ENCODE data around the gene TRAPPC3. TPM values are rescaled to one million over a fixed set of nuclear protein-coding genes. Genes with fewer than 3 reads are reported as not detected.

Gene TRAPPC3
- total and polyA plus RNA-seq, 2 experiments from 2014 or later: 99.6 to 125 TPM

- Histone ChIP-seq H3K4me3 (no peak overlapping the region), H3K36me3 (peaks cover 65% of the 10 kb centered on the region), H3K9me3 (ENCODE audit: low read depth) (no peaks in the 10 kb centered on the region), H3K27ac (peak overlapping the region; percentile 93), H3K4me1 (ENCODE audit: low read depth) (peaks cover 31% of the 10 kb centered on the region), H3K27me3 (no peaks in the 10 kb centered on the region)
- DNase-seq (ENCODE audit: low read depth in 1 of 2, low spot score in 1 of 2): peak; percentile 62 to 95
- TF ChIP-seq CTCF (IDR thresholded peaks at IDR 0.05; ENCODE audit: low read depth, low read length): no peak
These were observed 26.1 kb upstream of the TRAPPC3 start for GRCh38 chr1:36175137-36176095.

- no peaks in the 10 kb centered on the region for H3K9me3 ChIP-seq (ENCODE audit: low read depth)
- H3K27me3 ChIP-seq: no peaks in the 10 kb centered on the region
- no peak for DNase-seq (ENCODE audit: low read depth in 1 of 2, low spot score in 1 of 2)
- peaks cover 58% of the 10 kb centered on the region for H3K36me3 ChIP-seq
- TF ChIP-seq CTCF (IDR thresholded peaks at IDR 0.05; ENCODE audit: low read depth, low read length): no peak
- H3K4me1 ChIP-seq (ENCODE audit: low read depth): peaks cover 31% of the 10 kb centered on the region
- H3K27ac ChIP-seq: peak overlapping the region; percentile 93
- no peak overlapping the region for H3K4me3 ChIP-seq
These were observed 25.4 kb upstream of the TRAPPC3 start for GRCh38 chr1:36174713-36175112.

- Histone ChIP-seq H3K4me3 (no peak overlapping the region), H3K27me3 (no peaks in the 10 kb centered on the region), H3K27ac (peak overlapping the region; percentile 93), H3K36me3 (peaks cover 45% of the 10 kb centered on the region), H3K9me3 (ENCODE audit: low read depth) (no peaks in the 10 kb centered on the region), H3K4me1 (ENCODE audit: low read depth) (peaks cover 19% of the 10 kb centered on the region)
- TF ChIP-seq CTCF (IDR thresholded peaks at IDR 0.05; ENCODE audit: low read depth, low read length): no peak
- peak in 1 of 2 donors; percentile 56 for DNase-seq (ENCODE audit: low read depth in 1 of 2, low spot score in 1 of 2)
These were observed 23.7 kb upstream of the TRAPPC3 start for GRCh38 chr1:36172983-36173382.

GRCh38 chr1:36172017-36172747, 22.9 kb upstream of the TRAPPC3 start:
- no peak for TF ChIP-seq CTCF (IDR thresholded peaks at IDR 0.05; ENCODE audit: low read depth, low read length)
- no peak for DNase-seq (ENCODE audit: low read depth in 1 of 2, low spot score in 1 of 2)
- no peak overlapping the region for H3K4me3 ChIP-seq
- H3K9me3 ChIP-seq (ENCODE audit: low read depth): no peaks in the 10 kb centered on the region
- peak overlapping the region; percentile 93 for H3K27ac ChIP-seq
- peaks cover 42% of the 10 kb centered on the region for H3K36me3 ChIP-seq
- H3K4me1 ChIP-seq (ENCODE audit: low read depth): peaks cover 16% of the 10 kb centered on the region
- no peaks in the 10 kb centered on the region for H3K27me3 ChIP-seq

GRCh38 chr1:36170643-36171412, 21.5 kb upstream of the TRAPPC3 start:
- no peaks in the 10 kb centered on the region for H3K27me3 ChIP-seq
- H3K9me3 ChIP-seq (ENCODE audit: low read depth): no peaks in the 10 kb centered on the region
- TF ChIP-seq CTCF (IDR thresholded peaks at IDR 0.05; ENCODE audit: low read depth, low read length): no peak
- peak overlapping the region; percentile 39 for H3K27ac ChIP-seq
- H3K4me3 ChIP-seq: no peak overlapping the region
- no peak for DNase-seq (ENCODE audit: low read depth in 1 of 2, low spot score in 1 of 2)
- H3K4me1 ChIP-seq (ENCODE audit: low read depth): peaks cover 21% of the 10 kb centered on the region
- H3K36me3 ChIP-seq: peaks cover 33% of the 10 kb centered on the region
